GM12873 (cell line): ENCODE results near the gene C3orf22.

Experiments
- TF ChIP-seq, protein P1 (sequence below): IDR thresholded peaks from 2 replicates; pipeline ENCODE4 v1.5.1; 2012; ENCODE audit warnings: low read depth, mild to moderate bottlenecking, moderate library complexity, low read length, control low read depth; ENCODE audit not compliant: insufficient read depth; ENCODE audit errors: missing control alignments

The C3orf22 gene

DNA sequence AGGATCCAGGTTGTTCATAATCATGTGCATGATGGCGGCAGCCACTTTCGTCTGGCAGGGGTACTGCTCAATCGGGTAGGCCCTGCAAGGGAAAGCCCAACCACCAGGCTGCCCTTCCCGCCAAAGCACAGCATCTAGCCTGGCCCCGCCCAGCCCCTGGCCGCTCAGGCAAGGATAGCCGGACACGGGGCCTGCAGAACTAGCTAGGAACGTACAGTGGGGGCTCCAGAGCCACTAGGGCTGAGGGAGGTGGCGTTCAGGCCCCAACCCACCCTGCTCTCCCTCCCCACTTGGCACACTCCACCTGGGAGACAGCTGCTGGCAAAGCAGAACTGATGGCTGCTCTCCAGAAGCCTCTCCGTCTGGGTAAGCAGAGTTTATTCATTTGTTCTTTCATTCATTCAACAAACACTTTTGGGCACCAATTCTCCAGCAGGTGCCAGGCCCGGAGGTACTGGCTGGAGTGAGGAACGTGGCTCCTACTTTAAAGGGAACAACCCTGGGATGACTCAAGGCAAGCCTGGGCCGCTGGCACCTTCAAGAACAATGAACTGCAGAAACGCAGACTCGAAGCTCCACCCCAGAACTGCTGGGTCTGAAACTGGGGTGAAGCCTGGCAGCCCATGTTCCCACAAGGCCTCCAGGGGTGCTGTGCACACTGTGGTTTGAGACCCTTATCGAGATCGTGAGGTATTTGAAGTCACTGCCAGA lies 49.0 kb downstream of the C3orf22 start:
- TF ChIP-seq, protein P1, sequence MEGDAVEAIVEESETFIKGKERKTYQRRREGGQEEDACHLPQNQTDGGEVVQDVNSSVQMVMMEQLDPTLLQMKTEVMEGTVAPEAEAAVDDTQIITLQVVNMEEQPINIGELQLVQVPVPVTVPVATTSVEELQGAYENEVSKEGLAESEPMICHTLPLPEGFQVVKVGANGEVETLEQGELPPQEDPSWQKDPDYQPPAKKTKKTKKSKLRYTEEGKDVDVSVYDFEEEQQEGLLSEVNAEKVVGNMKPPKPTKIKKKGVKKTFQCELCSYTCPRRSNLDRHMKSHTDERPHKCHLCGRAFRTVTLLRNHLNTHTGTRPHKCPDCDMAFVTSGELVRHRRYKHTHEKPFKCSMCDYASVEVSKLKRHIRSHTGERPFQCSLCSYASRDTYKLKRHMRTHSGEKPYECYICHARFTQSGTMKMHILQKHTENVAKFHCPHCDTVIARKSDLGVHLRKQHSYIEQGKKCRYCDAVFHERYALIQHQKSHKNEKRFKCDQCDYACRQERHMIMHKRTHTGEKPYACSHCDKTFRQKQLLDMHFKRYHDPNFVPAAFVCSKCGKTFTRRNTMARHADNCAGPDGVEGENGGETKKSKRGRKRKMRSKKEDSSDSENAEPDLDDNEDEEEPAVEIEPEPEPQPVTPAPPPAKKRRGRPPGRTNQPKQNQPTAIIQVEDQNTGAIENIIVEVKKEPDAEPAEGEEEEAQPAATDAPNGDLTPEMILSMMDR: no peak

DNA sequence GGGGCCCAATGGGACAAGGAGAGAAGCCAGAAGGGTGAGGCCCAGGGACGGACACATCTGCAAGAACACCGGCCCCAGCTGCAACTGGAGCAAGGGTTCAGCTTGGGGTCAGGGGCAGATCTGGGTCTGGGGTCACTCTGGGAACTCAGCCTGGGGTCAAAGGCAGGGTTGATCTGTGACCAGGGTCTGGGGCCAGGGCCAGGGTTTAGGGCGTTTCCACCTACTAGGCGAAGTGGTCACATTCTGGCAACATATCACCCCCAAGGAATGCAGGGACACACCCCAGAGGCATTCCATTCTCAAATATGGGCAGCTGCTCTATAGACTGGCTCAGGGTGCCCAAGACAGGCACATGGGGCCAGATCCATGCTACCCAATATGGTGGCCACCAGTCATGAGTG lies 50.2 kb downstream of the C3orf22 start:
- TF ChIP-seq, protein P1: no peak

DNA sequence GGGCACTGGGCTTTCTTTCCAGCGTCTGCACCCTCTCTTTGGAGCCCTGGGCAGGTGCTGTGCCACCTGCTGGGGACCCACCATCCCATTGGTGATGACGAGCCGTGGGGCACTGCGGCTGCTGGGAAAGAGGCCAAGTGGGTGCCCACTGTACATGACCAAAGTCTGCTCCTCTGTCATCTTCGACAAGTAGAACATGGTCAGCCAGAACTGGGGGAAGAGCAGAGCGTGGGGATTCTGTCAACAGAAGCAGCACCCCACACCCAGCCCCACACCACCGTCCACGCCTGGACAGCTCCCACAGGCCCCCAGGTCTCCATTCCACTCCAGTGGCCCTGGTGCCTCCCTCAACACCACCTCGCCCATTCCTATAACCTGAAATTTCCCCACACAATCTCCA lies 50.8 kb downstream of the C3orf22 start:
- TF ChIP-seq, protein P1: no peak

DNA sequence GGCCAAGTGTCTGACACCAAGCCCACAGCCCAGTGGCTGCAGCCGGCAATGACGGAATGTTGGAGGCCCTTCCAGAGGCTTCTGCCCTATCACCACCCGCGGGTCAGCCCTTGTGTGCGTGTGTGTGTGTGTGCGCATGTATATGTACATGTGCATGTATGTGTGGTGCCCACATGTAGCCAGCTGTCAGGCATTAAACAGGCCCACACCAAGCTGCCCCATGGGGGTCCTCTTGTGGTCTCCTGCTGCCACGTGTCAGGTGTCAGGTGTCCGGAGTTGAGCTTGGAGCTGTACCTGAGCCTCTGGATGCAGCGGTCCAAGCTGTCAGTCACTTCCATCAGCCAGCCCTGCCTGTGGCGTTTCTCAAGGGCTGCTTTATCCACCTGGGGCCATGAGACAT lies 55.0 kb downstream of the C3orf22 start:
- TF ChIP-seq, protein P1: no peak

DNA sequence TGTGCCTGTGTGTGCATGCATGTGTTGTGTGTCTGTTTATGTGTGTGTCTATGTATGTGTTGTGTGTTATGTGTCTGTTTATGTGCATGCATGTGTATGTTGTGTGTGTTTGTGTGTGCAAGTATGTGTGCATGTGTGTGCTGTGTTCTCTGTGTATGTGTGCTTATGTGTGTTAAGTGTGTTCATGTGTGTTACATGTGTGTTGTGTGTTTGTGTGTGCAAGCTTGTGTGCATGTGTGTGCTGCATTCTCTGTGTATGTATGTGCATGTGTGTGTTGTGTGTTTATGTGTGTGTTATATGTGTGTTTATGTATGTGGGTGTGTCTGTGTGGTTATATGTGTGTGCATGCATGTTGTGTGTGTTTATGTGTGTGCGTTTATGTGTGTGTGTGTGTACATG lies 56.1 kb downstream of the C3orf22 start:
- TF ChIP-seq, protein P1: no peak

DNA sequence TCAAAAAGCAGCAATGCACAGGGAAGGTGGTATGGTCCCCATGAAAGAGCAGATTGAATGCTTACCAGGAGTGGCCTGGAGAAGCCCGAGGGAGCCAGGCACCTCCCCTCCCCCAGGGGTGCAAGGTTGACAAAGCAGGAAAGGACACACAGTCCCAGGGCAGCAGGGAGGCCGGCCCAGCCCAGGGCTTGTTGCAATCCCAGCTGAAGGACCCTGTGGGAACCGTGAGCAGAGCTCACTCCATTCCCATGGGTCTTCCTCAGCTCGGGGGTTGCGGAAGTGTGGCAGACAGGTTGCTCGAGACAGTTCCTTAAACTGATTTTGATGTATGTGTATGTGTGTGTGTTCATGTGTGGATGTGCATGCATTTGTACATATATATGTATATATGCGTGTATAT lies 57.0 kb downstream of the C3orf22 start:
- TF ChIP-seq, protein P1: no peak

DNA sequence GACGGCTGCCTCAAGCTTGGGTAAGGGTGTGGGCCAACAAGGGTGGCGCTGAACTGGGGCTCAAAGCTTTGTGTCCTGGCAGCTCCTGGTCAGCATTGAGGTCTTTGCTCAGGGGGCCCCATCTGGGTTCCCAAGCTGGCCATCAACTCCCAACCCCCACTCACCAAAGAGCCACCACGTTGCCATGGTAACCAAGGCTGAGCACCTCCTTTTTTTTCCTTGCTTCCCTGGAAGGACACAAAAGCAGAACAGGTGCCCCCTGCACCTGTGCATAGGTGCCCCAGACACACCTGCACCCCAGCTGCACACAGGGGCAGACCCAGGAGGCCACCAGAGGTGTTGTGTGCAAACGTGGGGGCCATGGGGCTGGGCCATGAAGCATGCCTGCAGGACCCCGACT lies 57.7 kb downstream of the C3orf22 start:
- TF ChIP-seq, protein P1: no peak

DNA sequence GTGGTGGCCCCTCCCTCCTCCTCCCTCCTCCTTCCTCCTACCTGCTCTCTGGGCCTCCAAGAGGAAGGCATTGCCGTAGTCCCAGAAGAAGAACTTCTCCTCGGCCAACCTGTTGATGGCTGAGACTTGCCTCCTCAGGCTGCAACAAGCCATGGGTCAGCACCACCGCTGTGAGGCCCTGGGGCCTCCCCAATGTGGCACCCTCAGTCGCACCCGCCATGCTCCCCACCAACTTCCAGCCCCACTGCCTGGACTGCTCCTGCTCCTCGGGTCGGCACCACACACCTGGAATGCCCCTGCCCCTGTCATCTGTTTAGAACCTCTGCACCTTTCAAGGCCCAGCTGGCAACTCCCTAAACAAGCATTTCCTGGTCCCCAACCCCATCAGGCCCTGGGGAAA lies 58.7 kb downstream of the C3orf22 start:
- TF ChIP-seq, protein P1: no peak
